ENCODE results near the gene MGAT4B.
"Not testable (repeated sequence)": the region's sequence is repeated elsewhere in the genome, so short reads cannot be mapped to it uniquely, and the experiment has no call there.

MGAT4B gene

DNA sequence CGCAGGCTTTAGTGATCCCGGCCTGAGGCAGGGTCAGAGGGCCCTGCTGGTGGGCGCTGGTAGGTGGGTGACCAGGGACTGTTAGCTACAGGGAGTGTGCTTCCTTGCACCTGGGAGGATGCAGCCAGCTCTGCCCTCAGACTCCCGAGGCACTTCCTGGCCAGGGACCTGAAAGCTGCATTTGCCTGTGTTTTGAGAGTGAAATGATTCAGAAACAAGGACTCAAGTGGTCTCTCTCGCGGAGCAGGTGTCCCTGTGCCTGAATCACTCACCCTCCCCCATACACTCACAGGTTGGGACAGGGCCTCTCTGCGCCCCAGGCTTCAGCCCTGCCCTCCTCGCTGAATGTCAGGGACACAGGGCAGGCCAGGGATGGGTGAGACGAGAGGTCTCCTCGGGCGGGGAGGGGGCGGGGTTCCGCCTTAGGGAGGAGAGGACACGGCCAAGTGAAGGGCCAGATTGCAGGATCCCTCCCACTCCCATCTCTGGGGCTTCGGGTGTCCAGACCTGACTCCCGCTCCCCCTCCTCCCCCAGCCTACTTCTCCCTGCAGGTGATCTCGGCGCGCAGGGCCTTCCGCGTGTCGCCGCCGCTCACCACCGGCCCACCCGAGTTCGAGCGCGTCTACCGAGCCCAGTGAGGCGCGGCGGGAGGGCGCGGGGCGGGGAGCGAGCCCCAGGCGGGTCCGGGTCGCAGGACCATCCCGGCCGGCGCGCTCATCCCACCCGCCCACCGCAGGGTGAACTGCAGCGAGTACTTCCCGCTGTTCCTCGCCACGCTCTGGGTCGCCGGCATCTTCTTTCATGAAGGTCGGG is 11.4 kb downstream of the MGAT4B start:
- H3K27ac ChIP-seq (ENCODE audit: insufficient read depth, low read length, poor library complexity, severe bottlenecking), result peak overlapping the region; percentile 60
- DNase-seq, result no peak
- H3K27me3 ChIP-seq (replicated peaks; ENCODE audit: control insufficient read depth, insufficient read depth, low read length, poor library complexity, severe bottlenecking), result no peaks in the 10 kb centered on the region
- H3K9me3 ChIP-seq (ENCODE audit: control insufficient read depth, low read length), result no peaks in the 10 kb centered on the region
- H3K4me3 ChIP-seq (ENCODE audit: insufficient read depth, low read depth, low read length, poor library complexity, severe bottlenecking), result peak overlapping the region; percentile 67
- peaks cover 29% of the 10 kb centered on the region for H3K4me1 ChIP-seq (ENCODE audit: control insufficient read depth, insufficient read depth, low read length, poor library complexity, severe bottlenecking)
- peaks cover 23% of the 10 kb centered on the region for H3K36me3 ChIP-seq (ENCODE audit: control insufficient read depth, insufficient read depth, low read length)

DNA sequence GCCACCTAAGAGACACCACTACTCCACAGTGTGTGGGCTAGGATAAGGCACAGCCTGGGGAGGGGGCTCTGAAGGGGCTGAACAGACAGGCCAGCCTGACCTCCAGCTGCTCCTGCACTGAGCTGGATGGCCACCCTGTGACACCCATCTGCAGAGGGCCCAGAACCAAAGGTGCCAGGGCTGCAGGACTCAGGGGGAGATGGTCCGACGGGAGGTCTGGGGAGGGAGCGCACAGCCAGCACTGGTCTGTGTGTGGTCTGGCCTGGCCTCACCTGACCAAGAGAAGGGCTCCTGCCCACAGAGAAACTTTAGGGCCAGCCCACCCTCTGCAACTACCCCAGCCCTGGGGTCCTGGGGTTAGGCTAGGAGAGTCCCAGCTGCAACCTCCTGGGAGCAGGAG is 12.1 kb downstream of the MGAT4B start:
- H3K4me1 ChIP-seq (ENCODE audit: control insufficient read depth, insufficient read depth, low read length, poor library complexity, severe bottlenecking), result peaks cover 29% of the 10 kb centered on the region
- H3K27ac ChIP-seq (ENCODE audit: insufficient read depth, low read length, poor library complexity, severe bottlenecking), result peak overlapping the region; percentile 12
- no peaks in the 10 kb centered on the region for H3K27me3 ChIP-seq (replicated peaks; ENCODE audit: control insufficient read depth, insufficient read depth, low read length, poor library complexity, severe bottlenecking)
- H3K36me3 ChIP-seq (ENCODE audit: control insufficient read depth, insufficient read depth, low read length), result peaks cover 18% of the 10 kb centered on the region
- no peak for DNase-seq
- H3K9me3 ChIP-seq (ENCODE audit: control insufficient read depth, low read length), result no peaks in the 10 kb centered on the region
- H3K4me3 ChIP-seq (ENCODE audit: insufficient read depth, low read depth, low read length, poor library complexity, severe bottlenecking), result peak overlapping the region; percentile 11

DNA sequence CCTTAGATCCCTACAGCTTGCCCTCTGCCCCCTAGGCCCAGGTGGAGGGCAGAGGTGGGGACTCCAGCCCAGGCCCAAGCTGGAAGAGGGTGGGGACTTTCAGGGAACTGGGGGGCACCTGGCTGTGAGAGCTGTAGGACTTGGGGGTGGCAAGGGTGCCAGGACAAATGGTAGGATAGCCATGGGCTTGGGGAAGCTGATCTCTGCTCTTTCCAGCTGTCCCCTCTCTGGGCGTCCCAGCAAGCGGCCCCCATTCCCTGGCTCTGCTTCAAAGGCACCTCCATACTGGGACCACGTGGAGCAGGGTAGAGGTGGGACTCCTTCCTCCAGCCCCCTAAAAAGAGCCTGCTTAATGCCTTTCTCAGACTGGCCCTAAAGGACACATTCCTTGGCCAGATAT is 12.5 kb downstream of the MGAT4B start:
- DNase-seq, result no peak
- Histone ChIP-seq H3K9me3 (ENCODE audit: control insufficient read depth, low read length) (no peaks in the 10 kb centered on the region), H3K36me3 (ENCODE audit: control insufficient read depth, insufficient read depth, low read length) (peaks cover 14% of the 10 kb centered on the region), H3K4me3 (ENCODE audit: insufficient read depth, low read depth, low read length, poor library complexity, severe bottlenecking) (peak overlapping the region; percentile 11), H3K27me3 (replicated peaks; ENCODE audit: control insufficient read depth, insufficient read depth, low read length, poor library complexity, severe bottlenecking) (no peaks in the 10 kb centered on the region), H3K27ac (ENCODE audit: insufficient read depth, low read length, poor library complexity, severe bottlenecking) (peak overlapping the region; percentile 59), H3K4me1 (ENCODE audit: control insufficient read depth, insufficient read depth, low read length, poor library complexity, severe bottlenecking) (peaks cover 29% of the 10 kb centered on the region)

DNA sequence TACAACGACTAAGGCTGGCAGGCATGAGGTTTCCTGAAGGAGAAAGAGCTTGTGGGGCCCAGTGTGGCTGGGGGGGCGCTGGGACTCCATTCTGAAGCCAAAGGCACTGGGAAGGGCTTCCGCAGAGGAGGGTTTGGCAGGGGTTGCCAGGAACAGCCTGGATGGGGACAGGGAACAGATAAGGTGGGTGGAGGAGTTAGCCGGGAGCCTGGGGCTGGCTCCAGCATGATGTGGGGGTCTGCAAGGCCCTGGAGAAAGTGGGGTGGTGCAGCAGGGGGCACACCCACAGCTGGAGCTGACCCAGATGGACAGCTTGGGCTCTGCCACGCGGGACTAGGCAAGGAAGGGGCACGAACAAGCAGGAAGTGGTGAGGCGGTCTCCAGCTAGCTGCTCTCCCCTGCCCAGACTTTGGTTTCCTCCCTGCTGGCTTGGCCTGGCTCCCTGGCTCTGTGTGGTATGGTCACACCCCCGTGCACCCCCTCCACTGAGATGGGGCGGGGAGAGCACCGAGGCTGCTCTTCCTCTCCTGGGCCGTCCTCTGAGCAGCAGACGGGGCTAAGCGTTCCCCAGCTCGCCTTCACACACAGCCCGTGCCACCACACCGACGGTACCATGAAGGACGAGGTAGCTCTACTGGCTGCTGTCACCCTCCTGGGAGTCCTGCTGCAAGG is 13.1 kb downstream of the MGAT4B start, which contains the start of gene LTC4S:
TSS of gene LTC4S (plus strand) at position 519 of the 672 bp plus-strand sequence. CDS start at position 614, 95 bp downstream.
- peaks cover 8% of the 10 kb centered on the region for H3K36me3 ChIP-seq (ENCODE audit: control insufficient read depth, insufficient read depth, low read length)
- peaks cover 29% of the 10 kb centered on the region for H3K4me1 ChIP-seq (ENCODE audit: control insufficient read depth, insufficient read depth, low read length, poor library complexity, severe bottlenecking)
- DNase-seq, result peak; percentile 42 to 50 (median 49)
- peak within 1 kb of the TSS; percentile 11 for H3K4me3 ChIP-seq (ENCODE audit: insufficient read depth, low read depth, low read length, poor library complexity, severe bottlenecking)
- no peaks in the 10 kb centered on the region for H3K27me3 ChIP-seq (replicated peaks; ENCODE audit: control insufficient read depth, insufficient read depth, low read length, poor library complexity, severe bottlenecking)
- peak within 1 kb of the TSS; percentile 59 for H3K27ac ChIP-seq (ENCODE audit: insufficient read depth, low read length, poor library complexity, severe bottlenecking)
- no peaks in the 10 kb centered on the region for H3K9me3 ChIP-seq (ENCODE audit: control insufficient read depth, low read length)

DNA sequence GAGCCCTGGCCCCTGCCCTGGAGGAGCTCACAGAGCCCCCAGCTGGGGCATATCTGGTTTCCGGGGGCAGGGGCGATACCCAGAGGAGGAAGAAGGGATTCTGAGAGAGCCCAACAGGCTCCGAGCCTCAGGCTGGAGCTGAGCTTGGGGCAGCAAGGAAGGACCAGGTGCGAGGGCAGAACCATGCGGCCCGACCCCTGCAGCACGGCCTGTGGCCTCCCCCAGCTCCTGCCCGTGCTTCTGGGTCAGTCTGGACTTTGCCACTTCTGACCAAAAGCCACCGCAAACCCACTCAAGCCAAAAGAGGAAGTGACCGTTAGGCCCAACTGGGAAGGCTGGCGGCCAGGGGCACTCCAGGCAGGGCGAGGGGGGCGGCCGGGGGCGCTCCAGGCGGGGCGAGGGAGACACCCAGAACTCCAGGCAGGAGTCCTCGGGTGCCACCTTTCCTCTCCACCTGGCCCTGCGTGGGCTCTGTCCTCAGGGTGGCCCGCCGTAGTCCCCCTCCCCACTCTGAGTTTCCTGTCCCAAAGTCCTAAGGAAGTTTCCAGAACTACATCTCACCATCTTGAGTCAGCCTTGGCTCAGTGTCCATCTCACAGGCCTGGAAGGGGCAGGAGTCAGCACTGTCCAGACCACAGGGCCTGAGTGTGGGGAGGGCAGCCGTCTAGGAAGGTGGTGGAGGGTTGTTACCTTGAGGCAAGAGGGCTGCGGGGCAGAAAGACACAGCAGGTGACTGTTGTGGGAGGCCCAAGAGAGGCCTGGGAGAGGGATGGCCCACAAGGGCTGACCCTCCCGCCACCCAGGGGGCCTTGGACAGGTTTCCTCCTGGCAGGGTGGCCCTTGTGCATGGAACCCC is 13.8 kb downstream of the MGAT4B start:
- Histone ChIP-seq H3K27me3 (replicated peaks; ENCODE audit: control insufficient read depth, insufficient read depth, low read length, poor library complexity, severe bottlenecking) (no peaks in the 10 kb centered on the region), H3K27ac (ENCODE audit: insufficient read depth, low read length, poor library complexity, severe bottlenecking) (no peak overlapping the region), H3K4me3 (ENCODE audit: insufficient read depth, low read depth, low read length, poor library complexity, severe bottlenecking) (no peak overlapping the region), H3K4me1 (ENCODE audit: control insufficient read depth, insufficient read depth, low read length, poor library complexity, severe bottlenecking) (peaks cover 29% of the 10 kb centered on the region), H3K36me3 (ENCODE audit: control insufficient read depth, insufficient read depth, low read length) (peaks cover under 1% of the 10 kb centered on the region), H3K9me3 (ENCODE audit: control insufficient read depth, low read length) (no peaks in the 10 kb centered on the region)
- DNase-seq, result no peak

DNA sequence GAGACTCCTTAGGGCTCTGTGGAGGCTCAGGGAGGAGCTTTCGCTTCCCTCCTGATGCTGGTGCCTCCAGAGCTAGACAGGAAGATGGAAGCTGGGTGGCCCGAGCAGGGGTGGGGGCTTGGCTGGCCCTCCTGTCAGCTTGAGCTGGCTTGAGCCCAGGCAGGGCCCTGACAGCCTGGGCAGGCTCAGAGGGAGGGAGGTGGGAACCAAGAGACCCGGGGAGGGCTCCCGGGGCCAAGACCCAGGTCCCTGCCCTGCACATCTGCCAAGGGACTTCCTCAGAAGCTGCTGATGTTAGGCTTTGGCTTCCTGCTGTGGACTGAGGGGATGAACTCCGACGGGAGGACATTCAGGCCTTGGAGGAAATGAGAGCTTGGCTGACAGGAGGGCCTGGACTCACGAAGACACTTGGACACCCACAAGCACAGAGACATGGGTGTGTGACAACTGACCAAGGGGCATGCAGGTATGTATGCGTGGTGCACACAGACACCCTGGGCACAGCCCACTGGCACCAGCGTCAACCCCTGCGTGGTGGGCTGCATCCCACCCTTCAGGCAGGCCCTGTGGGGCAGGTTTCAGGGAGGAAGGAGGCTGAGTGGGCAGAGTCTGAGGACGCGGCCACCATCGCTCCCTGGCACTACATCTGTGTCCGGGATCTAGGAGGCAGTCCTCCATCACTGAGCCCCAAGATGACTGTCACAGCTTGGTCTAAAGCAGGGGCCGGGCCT is 14.6 kb downstream of the MGAT4B start:
- DNase-seq, result no peak
- Histone ChIP-seq H3K27ac (ENCODE audit: insufficient read depth, low read length, poor library complexity, severe bottlenecking) (no peak overlapping the region), H3K36me3 (ENCODE audit: control insufficient read depth, insufficient read depth, low read length) (no peaks in the 10 kb centered on the region), H3K9me3 (ENCODE audit: control insufficient read depth, low read length) (no peaks in the 10 kb centered on the region), H3K4me1 (ENCODE audit: control insufficient read depth, insufficient read depth, low read length, poor library complexity, severe bottlenecking) (peaks cover 29% of the 10 kb centered on the region), H3K4me3 (ENCODE audit: insufficient read depth, low read depth, low read length, poor library complexity, severe bottlenecking) (no peak overlapping the region), H3K27me3 (replicated peaks; ENCODE audit: control insufficient read depth, insufficient read depth, low read length, poor library complexity, severe bottlenecking) (no peaks in the 10 kb centered on the region)

DNA sequence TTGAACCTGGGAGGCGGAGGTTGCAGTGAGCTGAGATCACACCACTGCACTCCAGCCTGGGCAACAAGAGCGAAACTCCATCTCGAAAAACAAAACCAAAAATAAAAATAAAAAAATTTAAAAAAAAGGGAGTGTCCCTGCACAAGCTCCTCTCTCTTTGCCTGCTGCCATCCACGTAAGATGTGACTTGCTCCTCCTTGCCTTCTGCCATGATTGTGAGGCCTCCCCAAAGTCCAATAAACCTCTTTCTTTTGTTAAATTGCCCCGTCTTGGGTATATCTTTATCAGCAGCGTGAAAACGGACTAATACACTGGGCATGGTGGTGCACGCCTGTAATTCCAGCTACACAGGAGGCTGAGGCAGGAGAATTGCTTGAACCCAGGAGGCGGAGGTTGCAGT is 17.4 kb downstream of the MGAT4B start:
- H3K4me1 ChIP-seq (ENCODE audit: control insufficient read depth, insufficient read depth, low read length, poor library complexity, severe bottlenecking), result peaks cover 10% of the 10 kb centered on the region
- not testable (repeated sequence) for H3K36me3 ChIP-seq (ENCODE audit: control insufficient read depth, insufficient read depth, low read length); H3K27me3 ChIP-seq (replicated peaks; ENCODE audit: control insufficient read depth, insufficient read depth, low read length, poor library complexity, severe bottlenecking); H3K27ac ChIP-seq (ENCODE audit: insufficient read depth, low read length, poor library complexity, severe bottlenecking); DNase-seq; H3K9me3 ChIP-seq (ENCODE audit: control insufficient read depth, low read length); H3K4me3 ChIP-seq (ENCODE audit: insufficient read depth, low read depth, low read length, poor library complexity, severe bottlenecking)

DNA sequence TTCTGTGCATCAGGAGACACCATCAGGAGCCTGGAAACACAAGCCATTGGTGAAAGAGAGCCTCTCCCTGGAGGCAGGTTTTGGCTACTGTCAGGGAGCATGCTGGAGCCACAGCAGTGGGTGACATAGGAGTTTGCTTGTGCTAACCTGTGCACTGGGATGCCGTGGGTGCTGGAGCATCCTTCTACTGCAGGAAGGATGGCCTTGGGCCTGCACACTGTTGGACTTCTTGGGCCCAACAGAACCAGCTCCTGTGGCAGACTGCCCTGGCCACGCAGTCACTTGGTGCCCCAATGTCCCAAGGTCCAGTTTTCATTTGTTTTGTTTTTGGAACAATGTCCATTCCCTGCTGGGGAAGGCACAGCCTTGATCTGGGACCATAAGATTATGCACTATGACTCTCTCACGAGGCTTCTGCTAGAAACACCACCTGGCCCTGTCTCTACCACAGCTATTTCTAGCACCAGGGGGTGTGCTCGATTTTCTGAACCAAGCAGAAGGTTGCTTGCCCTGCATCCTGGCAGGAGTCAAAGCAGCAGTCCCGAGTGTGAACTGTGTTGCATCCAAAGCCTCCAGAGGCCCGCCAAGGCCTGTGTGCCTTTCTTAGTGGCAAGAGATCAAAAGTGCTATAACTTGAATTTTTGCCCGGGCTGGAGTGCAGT is 18.3 kb downstream of the MGAT4B start:
- no peak overlapping the region for H3K27ac ChIP-seq (ENCODE audit: insufficient read depth, low read length, poor library complexity, severe bottlenecking)
- peaks cover under 1% of the 10 kb centered on the region for H3K4me1 ChIP-seq (ENCODE audit: control insufficient read depth, insufficient read depth, low read length, poor library complexity, severe bottlenecking)
- H3K27me3 ChIP-seq (replicated peaks; ENCODE audit: control insufficient read depth, insufficient read depth, low read length, poor library complexity, severe bottlenecking), result no peaks in the 10 kb centered on the region
- H3K9me3 ChIP-seq (ENCODE audit: control insufficient read depth, low read length), result no peaks in the 10 kb centered on the region
- no peak overlapping the region for H3K4me3 ChIP-seq (ENCODE audit: insufficient read depth, low read depth, low read length, poor library complexity, severe bottlenecking)
- no peaks in the 10 kb centered on the region for H3K36me3 ChIP-seq (ENCODE audit: control insufficient read depth, insufficient read depth, low read length)
- no peak for DNase-seq

DNA sequence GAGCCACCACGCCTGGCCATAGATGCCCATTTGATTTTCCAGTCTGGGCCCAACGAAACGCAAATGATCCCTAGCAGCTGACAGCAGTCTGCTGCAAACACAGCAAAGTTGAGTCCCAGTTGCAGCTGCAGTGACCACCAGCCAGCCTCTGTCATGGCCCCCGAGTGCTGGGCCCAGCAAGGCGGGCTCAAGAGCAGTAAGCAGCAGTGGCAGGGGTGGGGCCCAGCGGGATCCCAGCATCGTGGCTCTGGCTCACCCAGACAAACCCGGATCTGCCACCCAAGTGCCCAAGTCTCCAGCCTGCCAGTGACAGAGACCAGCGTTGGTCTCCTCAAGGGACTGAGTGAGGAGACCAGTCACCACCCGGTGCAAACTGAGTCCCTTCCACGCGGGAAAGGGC is 19.8 kb downstream of the MGAT4B start:
- Histone ChIP-seq H3K4me1 (ENCODE audit: control insufficient read depth, insufficient read depth, low read length, poor library complexity, severe bottlenecking) (no peaks in the 10 kb centered on the region), H3K9me3 (ENCODE audit: control insufficient read depth, low read length) (no peaks in the 10 kb centered on the region), H3K36me3 (ENCODE audit: control insufficient read depth, insufficient read depth, low read length) (no peaks in the 10 kb centered on the region), H3K27ac (ENCODE audit: insufficient read depth, low read length, poor library complexity, severe bottlenecking) (no peak overlapping the region), H3K4me3 (ENCODE audit: insufficient read depth, low read depth, low read length, poor library complexity, severe bottlenecking) (no peak overlapping the region), H3K27me3 (replicated peaks; ENCODE audit: control insufficient read depth, insufficient read depth, low read length, poor library complexity, severe bottlenecking) (no peaks in the 10 kb centered on the region)
- no peak for DNase-seq
